HUES64 (cell line): ENCODE data around the gene MST1.

Source experiments
- H3K27ac ChIP-seq: 2 replicates; pipeline ENCODE4 v1.7.0; 2013; ENCODE audit warnings: low read depth, low read length, inconsistent platforms
- H3K27me3 ChIP-seq: 2 replicates; pipeline ENCODE4 v1.6.1; 2013; ENCODE audit warnings: mild to moderate bottlenecking, low read length; ENCODE audit not compliant: insufficient read depth
- H3K36me3 ChIP-seq: 2 replicates; pipeline ENCODE4 v1.6.1; 2013; ENCODE audit warnings: mild to moderate bottlenecking, low read length; ENCODE audit not compliant: insufficient read depth
- H3K4me1 ChIP-seq: 2 replicates; pipeline ENCODE4 v1.6.1; 2013; ENCODE audit warnings: mild to moderate bottlenecking, low read length, moderate library complexity; ENCODE audit not compliant: insufficient read depth
- H3K4me3 ChIP-seq: 2 replicates; pipeline ENCODE4 v1.5.1; 2013; ENCODE audit warnings: mild to moderate bottlenecking, low read length, moderate library complexity
- H3K9ac ChIP-seq: 2 replicates; pipeline ENCODE4 v1.6.1; 2013; ENCODE audit warnings: mild to moderate bottlenecking, low read depth, low read length
- H3K9me3 ChIP-seq: 2 replicates; pipeline ENCODE4 v1.6.1; 2013; ENCODE audit warnings: low read depth, low read length; ENCODE audit not compliant: insufficient read depth
- WGBS: fragments of 150-250, 120-280 bp; methylation state at CpG from one replicate; pipeline ENCODE4 v1.1.7; 2013; ENCODE audit warnings: missing lambda C conversion rate; 5-methylcytosine and 5-hydroxymethylcytosine counted together

MST1 gene

GRCh38 chr3:49671291-49672288, 17.7 kb downstream of the MST1 start:
- Histone ChIP-seq H3K4me1 (peaks cover 5% of the 10 kb centered on the region; the same call in 1 of the 2 replicates), H3K4me3 (no peak overlapping the region), H3K27ac (no peak overlapping the region), H3K36me3 (peaks cover 13% of the 10 kb centered on the region), H3K9me3 (no peaks in the 10 kb centered on the region), H3K9ac (no peak overlapping the region), H3K27me3 (no peaks in the 10 kb centered on the region)
- WGBS: 51% methylated on average over 11 of the region's 11 CpGs

DNA sequence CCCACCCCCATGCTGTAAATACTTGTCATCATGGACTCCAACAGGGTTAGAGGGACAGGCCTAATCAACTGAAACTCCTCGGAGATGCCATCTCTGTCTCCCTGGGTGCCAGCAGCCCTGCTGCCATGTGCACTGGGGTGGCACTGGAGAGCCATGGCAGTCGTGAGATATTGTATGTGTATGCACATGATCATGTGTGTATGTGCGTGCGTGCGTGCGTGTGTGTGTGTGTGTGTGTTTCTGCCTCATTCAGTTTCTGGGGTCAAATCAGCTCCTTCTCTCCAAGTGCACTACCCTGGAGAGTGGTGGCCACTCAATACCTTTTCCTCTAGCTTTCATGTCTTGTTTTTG, 18.4 kb downstream of the MST1 start:
- H3K4me1 ChIP-seq: peaks cover 5% of the 10 kb centered on the region; the same call in 1 of the 2 replicates
- no peaks in the 10 kb centered on the region for H3K9me3 ChIP-seq
- no peaks in the 10 kb centered on the region for H3K27me3 ChIP-seq
- peaks cover 6% of the 10 kb centered on the region for H3K36me3 ChIP-seq
- no peak overlapping the region for H3K9ac ChIP-seq
- WGBS: 61% methylated on average over 6 of the region's 6 CpGs
- no peak overlapping the region for H3K27ac ChIP-seq
- H3K4me3 ChIP-seq: no peak overlapping the region

DNA sequence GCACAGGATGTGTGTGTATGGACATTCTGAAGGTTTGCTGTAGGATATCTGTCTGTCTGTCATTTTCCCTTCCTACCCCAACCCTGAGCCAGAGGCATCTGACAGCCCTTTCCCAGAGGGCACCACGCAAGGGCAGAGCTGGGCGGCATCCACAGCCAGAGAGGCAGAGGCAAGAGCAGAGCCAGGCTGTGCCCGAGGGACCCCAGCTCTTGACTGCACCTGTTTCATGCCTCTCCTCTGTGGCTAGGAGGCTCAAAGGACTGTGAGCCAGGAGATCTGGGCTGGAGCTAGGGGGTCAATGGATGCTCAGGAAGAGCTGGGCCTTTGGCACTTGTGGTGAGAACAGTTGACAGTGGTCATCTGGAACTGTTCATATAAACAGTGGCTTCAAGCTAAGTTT, 19.9 kb downstream of the MST1 start:
- Histone ChIP-seq H3K9me3 (no peaks in the 10 kb centered on the region), H3K4me3 (no peak overlapping the region), H3K4me1 (peaks cover 5% of the 10 kb centered on the region; the same call in 1 of the 2 replicates), H3K27me3 (no peaks in the 10 kb centered on the region), H3K27ac (no peak overlapping the region), H3K36me3 (no peaks in the 10 kb centered on the region), H3K9ac (no peak overlapping the region)
- WGBS: 92% methylated on average over 3 of the region's 3 CpGs

- H3K9ac ChIP-seq: no peak overlapping the region
- H3K27ac ChIP-seq: no peak overlapping the region
- H3K4me3 ChIP-seq: no peak overlapping the region
- no peaks in the 10 kb centered on the region for H3K9me3 ChIP-seq
- H3K4me1 ChIP-seq: peaks cover 5% of the 10 kb centered on the region; the same call in 1 of the 2 replicates
- no peaks in the 10 kb centered on the region for H3K27me3 ChIP-seq
- 80% methylated on average over 5 of the region's 5 CpGs for WGBS
- no peaks in the 10 kb centered on the region for H3K36me3 ChIP-seq
These were observed 20.4 kb downstream of the MST1 start for GRCh38 chr3:49668861-49669260.

- Histone ChIP-seq H3K27me3 (no peaks in the 10 kb centered on the region), H3K27ac (no peak overlapping the region), H3K36me3 (no peaks in the 10 kb centered on the region), H3K9me3 (no peaks in the 10 kb centered on the region), H3K4me3 (no peak overlapping the region), H3K9ac (no peak overlapping the region), H3K4me1 (peaks cover 5% of the 10 kb centered on the region; the same call in 1 of the 2 replicates)
- 73% methylated on average over 5 of the region's 5 CpGs for WGBS
These were observed 20.9 kb downstream of the MST1 start for GRCh38 chr3:49668414-49668797.

DNA sequence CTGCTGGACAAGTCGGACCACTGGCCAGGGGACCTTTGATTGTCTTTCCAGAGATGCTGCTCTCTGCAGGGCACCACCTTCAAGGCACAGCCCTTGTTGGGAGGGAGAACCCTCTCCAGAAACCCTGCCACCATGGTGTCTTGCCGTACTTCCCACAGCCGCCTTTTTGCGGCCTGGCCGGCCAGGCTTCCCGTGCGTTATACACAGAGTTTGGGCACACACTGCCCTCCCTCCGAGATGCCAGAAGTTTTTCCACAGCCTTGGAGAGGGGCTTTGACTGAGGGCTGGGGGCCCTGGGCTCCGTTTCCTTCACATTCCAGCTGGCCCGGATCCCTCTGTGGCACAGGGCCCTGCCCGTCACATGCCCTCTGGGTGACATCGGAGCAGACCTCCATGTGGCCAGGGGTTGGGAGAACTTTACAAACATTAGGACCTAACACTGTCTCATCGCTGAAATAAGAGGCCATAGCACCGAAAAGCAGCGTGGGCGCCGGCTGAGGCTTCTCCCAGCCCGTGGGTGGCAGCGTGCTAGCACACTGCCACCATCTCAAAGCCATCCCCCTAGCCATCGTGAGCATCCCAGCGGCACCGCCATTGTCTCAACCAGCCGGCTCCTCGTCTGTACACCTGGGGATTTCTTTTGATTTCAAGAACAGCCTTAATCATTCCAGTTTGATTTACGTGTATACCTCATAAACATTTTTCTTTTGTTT, 21.4 kb downstream of the MST1 start:
- Histone ChIP-seq H3K27me3 (no peaks in the 10 kb centered on the region), H3K9ac (no peak overlapping the region), H3K36me3 (no peaks in the 10 kb centered on the region), H3K4me3 (no peak overlapping the region), H3K27ac (no peak overlapping the region), H3K9me3 (no peaks in the 10 kb centered on the region), H3K4me1 (peaks cover 5% of the 10 kb centered on the region; the same call in 1 of the 2 replicates)
- 93% methylated on average over 25 of the region's 25 CpGs for WGBS

GRCh38 chr3:49666592-49666991, 22.7 kb downstream of the MST1 start:
- 50% methylated on average over 8 of the region's 8 CpGs for WGBS
- Histone ChIP-seq H3K9ac (no peak overlapping the region), H3K4me3 (no peak overlapping the region), H3K36me3 (no peaks in the 10 kb centered on the region), H3K4me1 (peaks cover 5% of the 10 kb centered on the region; the same call in 1 of the 2 replicates), H3K9me3 (no peaks in the 10 kb centered on the region), H3K27ac (no peak overlapping the region), H3K27me3 (no peaks in the 10 kb centered on the region)

DNA sequence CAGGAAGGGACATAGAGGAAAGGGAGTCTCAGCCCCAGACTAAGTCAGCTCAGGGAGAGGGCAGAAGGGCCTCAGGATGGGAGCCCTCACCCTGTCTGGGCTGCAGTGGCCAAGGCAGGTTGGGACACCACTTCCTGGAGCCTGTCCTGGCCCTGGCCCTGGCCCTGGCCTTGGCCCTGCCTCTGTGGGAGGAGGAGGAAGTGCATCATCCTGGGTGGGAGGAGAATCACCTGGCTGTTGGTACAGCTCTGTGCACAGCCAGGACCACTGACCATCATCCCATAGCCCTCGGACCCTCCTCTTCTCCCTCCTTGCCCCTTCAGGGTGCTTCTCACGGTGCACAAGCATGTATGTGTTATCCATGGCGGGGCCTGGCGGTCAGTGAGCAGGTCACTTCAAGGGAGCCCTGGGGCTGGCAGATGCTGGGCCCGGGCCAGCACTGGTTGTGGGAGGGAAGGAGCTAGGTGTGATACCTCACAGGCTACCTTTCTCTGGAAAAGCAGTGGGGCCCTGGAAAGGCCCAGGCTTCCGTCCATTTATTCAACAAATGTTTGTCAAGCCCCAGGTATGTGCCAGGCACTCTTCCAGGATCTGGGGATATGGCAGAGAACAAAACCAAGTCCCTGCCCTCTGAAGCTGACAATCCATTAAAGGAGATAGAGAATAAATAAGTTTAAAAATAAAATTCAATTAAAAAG, 23.3 kb downstream of the MST1 start:
- Histone ChIP-seq H3K36me3 (no peaks in the 10 kb centered on the region), H3K27ac (no peak overlapping the region), H3K9ac (no peak overlapping the region), H3K4me1 (peaks cover 3% of the 10 kb centered on the region; the same call in 1 of the 2 replicates), H3K27me3 (no peaks in the 10 kb centered on the region), H3K4me3 (no peak overlapping the region), H3K9me3 (no peaks in the 10 kb centered on the region)
- WGBS: 87% methylated on average over 6 of the region's 6 CpGs

DNA sequence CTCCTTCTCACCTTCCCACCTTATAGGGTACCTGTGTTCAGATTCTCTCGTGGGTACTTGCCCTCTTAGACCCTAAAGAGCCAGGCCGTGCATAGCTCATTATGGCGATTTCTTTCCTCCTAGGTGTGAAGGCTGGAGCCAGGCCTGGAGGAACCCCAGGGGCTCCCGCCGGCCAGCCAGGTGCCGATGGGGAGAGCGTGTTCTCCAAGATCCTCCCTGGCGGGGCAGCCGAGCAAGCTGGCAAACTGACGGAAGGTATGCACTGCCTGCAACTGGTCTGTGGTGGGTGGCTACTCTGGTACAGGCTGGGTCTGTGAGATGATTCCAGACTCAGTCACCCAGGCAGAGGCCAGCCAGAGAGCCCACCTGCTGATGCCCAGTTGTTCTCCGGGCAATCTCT, 25.0 kb downstream of the MST1 start:
- no peaks in the 10 kb centered on the region for H3K27me3 ChIP-seq
- no peak overlapping the region for H3K4me3 ChIP-seq
- 93% methylated on average over 11 of the region's 11 CpGs for WGBS
- H3K4me1 ChIP-seq: peaks cover 3% of the 10 kb centered on the region; the same call in 1 of the 2 replicates
- H3K27ac ChIP-seq: no peak overlapping the region
- H3K9ac ChIP-seq: no peak overlapping the region; the same call in 1 of the 2 replicates
- H3K36me3 ChIP-seq: no peaks in the 10 kb centered on the region
- no peaks in the 10 kb centered on the region for H3K9me3 ChIP-seq

DNA sequence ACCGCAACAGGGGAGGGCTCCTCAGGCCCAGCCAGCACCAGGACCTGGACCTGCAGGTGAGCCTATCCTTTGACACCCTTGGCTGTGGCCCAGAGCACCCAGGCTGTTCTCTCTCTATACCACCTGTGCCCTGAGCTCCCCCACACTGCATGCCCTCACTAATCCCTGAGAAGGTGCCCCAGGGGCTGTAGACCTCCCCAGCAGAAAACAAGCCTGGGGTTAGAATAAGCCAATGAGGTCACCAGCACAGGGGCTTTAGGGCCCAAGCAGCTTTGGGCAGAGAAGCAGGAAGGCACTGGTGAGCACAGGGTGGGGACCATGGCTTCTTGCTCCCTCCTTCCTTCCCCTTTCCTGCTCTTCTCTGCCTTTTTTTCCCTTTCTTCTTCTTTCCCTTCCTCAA, 25.4 kb downstream of the MST1 start:
- peaks cover 3% of the 10 kb centered on the region; the same call in 1 of the 2 replicates for H3K4me1 ChIP-seq
- no peak overlapping the region for H3K27ac ChIP-seq
- H3K9ac ChIP-seq: no peak overlapping the region
- H3K9me3 ChIP-seq: no peaks in the 10 kb centered on the region
- WGBS: 97% methylated on average over 1 of the region's 1 CpG
- H3K36me3 ChIP-seq: no peaks in the 10 kb centered on the region
- no peak overlapping the region for H3K4me3 ChIP-seq
- no peaks in the 10 kb centered on the region for H3K27me3 ChIP-seq
